Liver (tissue), 3 donors: ENCODE data around the gene PVALEF.

Experiments used
- ATF3 ChIP-seq: IDR thresholded peaks from 2 replicates; pipeline ENCODE4 v1.6.1; 2016; ENCODE audit warnings: antibody characterized with exemption
- EGR1 ChIP-seq, 2 donors: IDR thresholded peaks; 2 replicates each; pipeline ENCODE4 v1.6.1; 2016 to 2018; ENCODE audit warnings: antibody characterized with exemption in 2 of 2, low read depth in 2 of 2
- GABPA ChIP-seq, 2 donors: IDR thresholded peaks in 1 of 2; conservative IDR thresholded peaks in 1 of 2; 2 replicates each; pipeline ENCODE4 v1.6.1; 2016; ENCODE audit warnings: antibody characterized with exemption in 2 of 2, mild to moderate bottlenecking in 1 of 2, moderate library complexity in 1 of 2
- HNF4A ChIP-seq, 2 donors: conservative IDR thresholded peaks; 2 replicates each; pipeline ENCODE4 v1.6.1; 2016; ENCODE audit warnings: antibody characterized with exemption in 2 of 2, mild to moderate bottlenecking in 2 of 2
- JUND ChIP-seq, 2 donors: IDR thresholded peaks; 2 replicates each; pipeline ENCODE4 v1.6.1; 2016; ENCODE audit warnings: antibody characterized with exemption in 2 of 2
- RAD21 ChIP-seq, 2 donors: IDR thresholded peaks; 2 replicates each; pipeline ENCODE4 v1.6.1; 2016; ENCODE audit warnings: antibody characterized with exemption in 2 of 2, mild to moderate bottlenecking in 2 of 2
- REST ChIP-seq: IDR thresholded peaks from 2 replicates; pipeline ENCODE4 v1.6.1; 2016; ENCODE audit warnings: antibody characterized with exemption, mild to moderate bottlenecking
- SP1 ChIP-seq: IDR thresholded peaks from 2 replicates; pipeline ENCODE4 v1.6.1; 2018; ENCODE audit warnings: antibody characterized with exemption, mild to moderate bottlenecking
- TAF1 ChIP-seq: conservative IDR thresholded peaks from 2 replicates; pipeline ENCODE4 v1.6.1; 2016; ENCODE audit warnings: antibody characterized with exemption, mild to moderate bottlenecking
- TF ChIP-seq, protein P1 (sequence below): fragments of 150-350 bp; IDR thresholded peaks from 2 replicates; pipeline ENCODE4 v1.5.1; 2017; ENCODE audit warnings: improper control_type of control experiment, low read depth, low read length; ENCODE audit not compliant: missing input control
- TF ChIP-seq, protein P2 (sequence below): IDR thresholded peaks from 2 replicates; pipeline ENCODE4 v1.6.1; 2016; ENCODE audit warnings: antibody characterized with exemption
- donor health status: healthy.
- donor health status: healthy.

GRCh38 chr17:81143717-81144422, 21.4 kb upstream of the PVALEF start:
- TF ChIP-seq, protein P1, sequence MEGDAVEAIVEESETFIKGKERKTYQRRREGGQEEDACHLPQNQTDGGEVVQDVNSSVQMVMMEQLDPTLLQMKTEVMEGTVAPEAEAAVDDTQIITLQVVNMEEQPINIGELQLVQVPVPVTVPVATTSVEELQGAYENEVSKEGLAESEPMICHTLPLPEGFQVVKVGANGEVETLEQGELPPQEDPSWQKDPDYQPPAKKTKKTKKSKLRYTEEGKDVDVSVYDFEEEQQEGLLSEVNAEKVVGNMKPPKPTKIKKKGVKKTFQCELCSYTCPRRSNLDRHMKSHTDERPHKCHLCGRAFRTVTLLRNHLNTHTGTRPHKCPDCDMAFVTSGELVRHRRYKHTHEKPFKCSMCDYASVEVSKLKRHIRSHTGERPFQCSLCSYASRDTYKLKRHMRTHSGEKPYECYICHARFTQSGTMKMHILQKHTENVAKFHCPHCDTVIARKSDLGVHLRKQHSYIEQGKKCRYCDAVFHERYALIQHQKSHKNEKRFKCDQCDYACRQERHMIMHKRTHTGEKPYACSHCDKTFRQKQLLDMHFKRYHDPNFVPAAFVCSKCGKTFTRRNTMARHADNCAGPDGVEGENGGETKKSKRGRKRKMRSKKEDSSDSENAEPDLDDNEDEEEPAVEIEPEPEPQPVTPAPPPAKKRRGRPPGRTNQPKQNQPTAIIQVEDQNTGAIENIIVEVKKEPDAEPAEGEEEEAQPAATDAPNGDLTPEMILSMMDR, result no peak
- TF ChIP-seq TAF1 (no peak), REST (no peak), RAD21 (IDR thresholded peaks at IDR 0.05) (no peak), GABPA (IDR thresholded peaks at IDR 0.05 in 1 of 2, conservative IDR thresholded peaks at IDR 0.05 in 1 of 2) (no peak), EGR1 (IDR thresholded peaks at IDR 0.05; ENCODE audit: low read depth in 2 of 2) (no peak), JUND (IDR thresholded peaks at IDR 0.05) (no peak), SP1 (no peak), ATF3 (no peak), HNF4A (conservative IDR thresholded peaks at IDR 0.05) (no peak)
- TF ChIP-seq, protein P2, sequence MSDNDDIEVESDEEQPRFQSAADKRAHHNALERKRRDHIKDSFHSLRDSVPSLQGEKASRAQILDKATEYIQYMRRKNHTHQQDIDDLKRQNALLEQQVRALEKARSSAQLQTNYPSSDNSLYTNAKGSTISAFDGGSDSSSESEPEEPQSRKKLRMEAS, result no peak
